HG03558 (cell line): Measurements from ENCODE around the gene DEF6.
"Not testable (repeated sequence)": the region's sequence is repeated elsewhere in the genome, so short reads cannot be mapped to it uniquely, and the experiment has no call there.

Experiments
- ATAC-seq: cut with Tn5 transposase; IDR thresholded peaks from one replicate; pipeline ENCODE4 v1.9.1; 2021; ENCODE audit warnings: moderate number of reproducible peaks; ENCODE audit not compliant: unreplicated experiment; ENCODE audit errors: extremely low read depth

The DEF6 gene

GRCh38 chr6:35332074-35332887, 34.7 kb downstream of the DEF6 start:
- ATAC-seq = not testable (repeated sequence)

GRCh38 chr6:35341557-35341956, 43.9 kb downstream of the DEF6 start:
- no peak for ATAC-seq

GRCh38 chr6:35342258-35343091, 44.9 kb downstream of the DEF6 start, which contains the start of gene PPARD:
TSS of gene PPARD (plus strand) at chr6:35342558. CDS start at chr6:35411088, 68,530 bp downstream.
- ATAC-seq = peak; percentile 85

- ATAC-seq = no peak
These were observed 45.6 kb downstream of the DEF6 start for GRCh38 chr6:35343092-35343834.

- ATAC-seq = no peak
These were observed 46.4 kb downstream of the DEF6 start for GRCh38 chr6:35343835-35344550.

GRCh38 chr6:35351422-35351821, 53.8 kb downstream of the DEF6 start:
- ATAC-seq = no peak

- no peak for ATAC-seq
These were observed 55.1 kb downstream of the DEF6 start for GRCh38 chr6:35352735-35353134.

GRCh38 chr6:35354361-35355135, 56.9 kb downstream of the DEF6 start:
- ATAC-seq = no peak

GRCh38 chr6:35356391-35356790, 58.8 kb downstream of the DEF6 start:
- ATAC-seq = no peak

- ATAC-seq = no peak
These were observed 60.1 kb downstream of the DEF6 start for GRCh38 chr6:35357677-35358076.

GRCh38 chr6:35358086-35358485, 60.5 kb downstream of the DEF6 start:
- ATAC-seq = no peak

GRCh38 chr6:35359346-35359743, 61.7 kb downstream of the DEF6 start:
- no peak for ATAC-seq

GRCh38 chr6:35359744-35360348, 62.2 kb downstream of the DEF6 start:
- ATAC-seq = no peak

- ATAC-seq = no peak
These were observed 62.9 kb downstream of the DEF6 start for GRCh38 chr6:35360349-35361138.

- ATAC-seq = no peak
These were observed 64.6 kb downstream of the DEF6 start for GRCh38 chr6:35362200-35362599.

GRCh38 chr6:35363293-35363750, 65.7 kb downstream of the DEF6 start:
- ATAC-seq = no peak

GRCh38 chr6:35365594-35366203, 68.1 kb downstream of the DEF6 start:
- ATAC-seq = no peak

GRCh38 chr6:35366204-35366596, 68.6 kb downstream of the DEF6 start:
- no peak for ATAC-seq
